ENCODE measurements around the gene SPO11. TPM values are rescaled to one million over a fixed set of nuclear protein-coding genes. Genes with fewer than 3 reads are reported as not detected.

SPO11 gene
- total RNA-seq, 1 experiment from 2014 or later = not detected

- DNase-seq (ENCODE audit: low read depth, low spot score) (no peak), ATAC-seq (no peak)
- POLR2A ChIA-PET = no interaction called here
- Histone ChIP-seq H3K79me2 (ENCODE audit: insufficient read depth, low read length) (no peaks in the 10 kb centered on the region), H3K9ac (ENCODE audit: low read length) (no peak overlapping the region), H2AFZ (ENCODE audit: low read depth, low read length, poor library complexity, severe bottlenecking) (no peak overlapping the region), H3K4me2 (ENCODE audit: low read length) (no peak overlapping the region), H3K27me3 (ENCODE audit: insufficient read depth, low read length) (peaks cover 30% of the 10 kb centered on the region), H3K27ac (ENCODE audit: low read depth, low read length) (no peak overlapping the region), H3K9me2 (ENCODE audit: insufficient read depth) (no peaks in the 10 kb centered on the region), H4K20me1 (ENCODE audit: insufficient read depth) (no peaks in the 10 kb centered on the region), H3K9me3 (ENCODE audit: control insufficient read depth in 1 of 2, insufficient read depth in 1 of 2, low read depth in 1 of 2, low read length in 2 of 2) (no peaks in the 10 kb centered on the region), H3K36me3 (ENCODE audit: control insufficient read depth in 1 of 2, insufficient read depth in 2 of 2, low read length in 2 of 2) (no peaks in the 10 kb centered on the region), H3K4me1 (ENCODE audit: control insufficient read depth in 1 of 2, insufficient read depth in 2 of 2, low read length in 2 of 2) (no peaks in the 10 kb centered on the region), H3K4me3 (replicated peaks in 1 of 2; ENCODE audit: low read depth in 1 of 2, low read length in 2 of 2) (no peak overlapping the region)
- intact Hi-C loops (cut with micrococcal nuclease) = no loop called here
- RAD21 ChIA-PET (ENCODE audit: low non-redundant PET in 1 of 2, low total read pairs in 2 of 2, uncharacterized antibody in 2 of 2, unreplicated experiment in 2 of 2) = no interaction called here
- TF ChIP-seq CEBPB (IDR thresholded peaks at IDR 0.05; ENCODE audit: low read depth) = no peak
- TF ChIP-seq, protein P1, sequence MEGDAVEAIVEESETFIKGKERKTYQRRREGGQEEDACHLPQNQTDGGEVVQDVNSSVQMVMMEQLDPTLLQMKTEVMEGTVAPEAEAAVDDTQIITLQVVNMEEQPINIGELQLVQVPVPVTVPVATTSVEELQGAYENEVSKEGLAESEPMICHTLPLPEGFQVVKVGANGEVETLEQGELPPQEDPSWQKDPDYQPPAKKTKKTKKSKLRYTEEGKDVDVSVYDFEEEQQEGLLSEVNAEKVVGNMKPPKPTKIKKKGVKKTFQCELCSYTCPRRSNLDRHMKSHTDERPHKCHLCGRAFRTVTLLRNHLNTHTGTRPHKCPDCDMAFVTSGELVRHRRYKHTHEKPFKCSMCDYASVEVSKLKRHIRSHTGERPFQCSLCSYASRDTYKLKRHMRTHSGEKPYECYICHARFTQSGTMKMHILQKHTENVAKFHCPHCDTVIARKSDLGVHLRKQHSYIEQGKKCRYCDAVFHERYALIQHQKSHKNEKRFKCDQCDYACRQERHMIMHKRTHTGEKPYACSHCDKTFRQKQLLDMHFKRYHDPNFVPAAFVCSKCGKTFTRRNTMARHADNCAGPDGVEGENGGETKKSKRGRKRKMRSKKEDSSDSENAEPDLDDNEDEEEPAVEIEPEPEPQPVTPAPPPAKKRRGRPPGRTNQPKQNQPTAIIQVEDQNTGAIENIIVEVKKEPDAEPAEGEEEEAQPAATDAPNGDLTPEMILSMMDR (IDR thresholded peaks at IDR 0.05 in 2 of 3, conservative IDR thresholded peaks at IDR 0.05 in 1 of 3; ENCODE audit: borderline replicate concordance in 1 of 3, insufficient read depth in 1 of 3, low read depth in 2 of 3, low read length in 2 of 3) = no peak
- no peak for TF ChIP-seq EZH2 (IDR thresholded peaks at IDR 0.05)
- TF ChIP-seq FOSL1 (IDR thresholded peaks at IDR 0.05; ENCODE audit: low read depth) = no peak
- no TSS peak for BruUV-seq (replicated peaks)
- CTCF ChIA-PET = no interaction called here
These were observed 37.0 kb upstream of the SPO11 start for GRCh38 chr20:57292611-57293010.

DNA sequence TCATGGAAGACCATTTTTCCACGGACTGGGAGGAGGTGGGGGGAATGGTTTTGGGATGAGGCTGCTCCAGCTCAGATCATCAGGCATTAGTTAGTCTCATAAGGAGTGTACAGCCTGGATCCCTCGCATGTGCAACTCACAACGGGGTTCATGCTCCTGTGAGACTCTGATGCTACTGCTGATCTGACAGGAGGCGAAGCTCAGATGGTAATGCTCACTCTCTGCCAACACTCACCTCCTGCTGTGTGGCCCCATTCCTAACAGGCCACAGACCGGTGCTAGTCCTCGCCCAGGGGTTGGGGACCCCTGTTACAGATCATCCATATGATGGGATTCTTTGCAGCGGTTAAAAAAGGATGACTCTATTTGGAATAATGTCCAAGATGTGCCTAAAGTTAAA is 35.6 kb upstream of the SPO11 start:
- ATAC-seq (no peak), DNase-seq (ENCODE audit: low read depth, low spot score) (no peak)
- Histone ChIP-seq H3K36me3 (ENCODE audit: control insufficient read depth in 1 of 2, insufficient read depth in 2 of 2, low read length in 2 of 2) (no peaks in the 10 kb centered on the region), H3K9me3 (ENCODE audit: control insufficient read depth in 1 of 2, insufficient read depth in 1 of 2, low read depth in 1 of 2, low read length in 2 of 2) (no peaks in the 10 kb centered on the region), H4K20me1 (ENCODE audit: insufficient read depth) (no peaks in the 10 kb centered on the region), H3K4me2 (ENCODE audit: low read length) (no peak overlapping the region), H3K27me3 (ENCODE audit: insufficient read depth, low read length) (peaks cover 17% of the 10 kb centered on the region; the same call in 1 of the 2 replicates), H3K9ac (ENCODE audit: low read length) (no peak overlapping the region), H3K27ac (ENCODE audit: low read depth, low read length) (no peak overlapping the region), H2AFZ (ENCODE audit: low read depth, low read length, poor library complexity, severe bottlenecking) (no peak overlapping the region), H3K79me2 (ENCODE audit: insufficient read depth, low read length) (no peaks in the 10 kb centered on the region), H3K4me3 (replicated peaks in 1 of 2; ENCODE audit: low read depth in 1 of 2, low read length in 2 of 2) (no peak overlapping the region), H3K9me2 (ENCODE audit: insufficient read depth) (no peaks in the 10 kb centered on the region), H3K4me1 (ENCODE audit: control insufficient read depth in 1 of 2, insufficient read depth in 2 of 2, low read length in 2 of 2) (no peaks in the 10 kb centered on the region)
- ChIA-PET POLR2A (no interaction called here), RAD21 (ENCODE audit: low non-redundant PET in 1 of 2, low total read pairs in 2 of 2, uncharacterized antibody in 2 of 2, unreplicated experiment in 2 of 2) (no interaction called here), CTCF (no interaction called here)
- intact Hi-C loops (cut with micrococcal nuclease) = no loop called here
- no TSS peak for BruUV-seq (replicated peaks)
- TF ChIP-seq RAD21 (IDR thresholded peaks at IDR 0.05; ENCODE audit: low read depth) (no peak), SP1 (IDR thresholded peaks at IDR 0.05; ENCODE audit: low read depth) (no peak), JUND (IDR thresholded peaks at IDR 0.05) (no peak), CBX3 (IDR thresholded peaks at IDR 0.05; ENCODE audit: low read depth) (no peak), REST (IDR thresholded peaks at IDR 0.05; ENCODE audit: low read depth) (no peak), FOSL1 (IDR thresholded peaks at IDR 0.05; ENCODE audit: low read depth) (no peak), ZFX (IDR thresholded peaks at IDR 0.05) (no peak), EZH2 (IDR thresholded peaks at IDR 0.05) (no peak)
- TF ChIP-seq, protein P1 (IDR thresholded peaks at IDR 0.05 in 2 of 3, conservative IDR thresholded peaks at IDR 0.05 in 1 of 3; ENCODE audit: borderline replicate concordance in 1 of 3, insufficient read depth in 1 of 3, low read depth in 2 of 3, low read length in 2 of 3) = no peak
- TF ChIP-seq, protein P2, sequence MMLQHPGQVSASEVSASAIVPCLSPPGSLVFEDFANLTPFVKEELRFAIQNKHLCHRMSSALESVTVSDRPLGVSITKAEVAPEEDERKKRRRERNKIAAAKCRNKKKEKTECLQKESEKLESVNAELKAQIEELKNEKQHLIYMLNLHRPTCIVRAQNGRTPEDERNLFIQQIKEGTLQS (IDR thresholded peaks at IDR 0.05) = no peak
- TF ChIP-seq, protein P3, sequence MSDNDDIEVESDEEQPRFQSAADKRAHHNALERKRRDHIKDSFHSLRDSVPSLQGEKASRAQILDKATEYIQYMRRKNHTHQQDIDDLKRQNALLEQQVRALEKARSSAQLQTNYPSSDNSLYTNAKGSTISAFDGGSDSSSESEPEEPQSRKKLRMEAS (IDR thresholded peaks at IDR 0.05) = no peak
